ENCODE data around the gene GLB1L2.
A peak's percentile ranks its signal among the peaks of the same experiment; 100 is the strongest.
"Not testable (repeated sequence)": the region's sequence is repeated elsewhere in the genome, so short reads cannot be mapped to it uniquely, and the experiment has no call there.

Gene GLB1L2

GRCh38 chr11:134294664-134295063 is 37.1 kb upstream of the GLB1L2 start:
- no peak for TF ChIP-seq CTCF (IDR thresholded peaks at IDR 0.05; ENCODE audit: control insufficient read depth, extremely low read depth, insufficient read depth)

GRCh38 chr11:134312223-134312622 is 19.6 kb upstream of the GLB1L2 start:
- TF ChIP-seq CTCF (IDR thresholded peaks at IDR 0.05; ENCODE audit: control insufficient read depth, extremely low read depth, insufficient read depth) = no peak
- DNase-seq (ENCODE audit: low read depth) = no peak
- no peak overlapping the region for H3K4me3 ChIP-seq (ENCODE audit: low read depth, low read length)

More at GRCh38 chr11:134294664-134295063, 37.1 kb upstream of the GLB1L2 start:
- no peak for DNase-seq (ENCODE audit: low read depth)
- H3K4me3 ChIP-seq (ENCODE audit: low read depth, low read length) = no peak overlapping the region

- H3K4me3 ChIP-seq (ENCODE audit: low read depth, low read length) = no peak overlapping the region
- no peak for TF ChIP-seq CTCF (IDR thresholded peaks at IDR 0.05; ENCODE audit: control insufficient read depth, extremely low read depth, insufficient read depth)
- DNase-seq (ENCODE audit: low read depth) = no peak
Measured at GRCh38 chr11:134312807-134313206, 19.0 kb upstream of the GLB1L2 start.

- no peak for DNase-seq (ENCODE audit: low read depth)
- no peak overlapping the region for H3K4me3 ChIP-seq (ENCODE audit: low read depth, low read length)
- no peak for TF ChIP-seq CTCF (IDR thresholded peaks at IDR 0.05; ENCODE audit: control insufficient read depth, extremely low read depth, insufficient read depth)
Measured at GRCh38 chr11:134313379-134313778, 18.4 kb upstream of the GLB1L2 start.

- DNase-seq (ENCODE audit: low read depth) = no peak
- TF ChIP-seq CTCF (IDR thresholded peaks at IDR 0.05; ENCODE audit: control insufficient read depth, extremely low read depth, insufficient read depth) = peak; percentile 13; the same call in 1 of the 2 replicates
- H3K4me3 ChIP-seq (ENCODE audit: low read depth, low read length) = no peak overlapping the region
Measured at GRCh38 chr11:134313821-134314607, 17.8 kb upstream of the GLB1L2 start.

GRCh38 chr11:134317103-134317502 is 14.7 kb upstream of the GLB1L2 start:
- no peak for DNase-seq (ENCODE audit: low read depth)
- no peak overlapping the region for H3K4me3 ChIP-seq (ENCODE audit: low read depth, low read length)
- no peak for TF ChIP-seq CTCF (IDR thresholded peaks at IDR 0.05; ENCODE audit: control insufficient read depth, extremely low read depth, insufficient read depth)

GRCh38 chr11:134321373-134321772 is 10.4 kb upstream of the GLB1L2 start:
- not testable (repeated sequence) for H3K4me3 ChIP-seq (ENCODE audit: low read depth, low read length); DNase-seq (ENCODE audit: low read depth)
